ENCODE data around the gene ATG10. TPM values are rescaled to one million over a fixed set of nuclear protein-coding genes. Genes with fewer than 3 reads are reported as not detected.

Gene ATG10
- total RNA-seq, 1 experiment from 2014 or later: 7.6 TPM

DNA sequence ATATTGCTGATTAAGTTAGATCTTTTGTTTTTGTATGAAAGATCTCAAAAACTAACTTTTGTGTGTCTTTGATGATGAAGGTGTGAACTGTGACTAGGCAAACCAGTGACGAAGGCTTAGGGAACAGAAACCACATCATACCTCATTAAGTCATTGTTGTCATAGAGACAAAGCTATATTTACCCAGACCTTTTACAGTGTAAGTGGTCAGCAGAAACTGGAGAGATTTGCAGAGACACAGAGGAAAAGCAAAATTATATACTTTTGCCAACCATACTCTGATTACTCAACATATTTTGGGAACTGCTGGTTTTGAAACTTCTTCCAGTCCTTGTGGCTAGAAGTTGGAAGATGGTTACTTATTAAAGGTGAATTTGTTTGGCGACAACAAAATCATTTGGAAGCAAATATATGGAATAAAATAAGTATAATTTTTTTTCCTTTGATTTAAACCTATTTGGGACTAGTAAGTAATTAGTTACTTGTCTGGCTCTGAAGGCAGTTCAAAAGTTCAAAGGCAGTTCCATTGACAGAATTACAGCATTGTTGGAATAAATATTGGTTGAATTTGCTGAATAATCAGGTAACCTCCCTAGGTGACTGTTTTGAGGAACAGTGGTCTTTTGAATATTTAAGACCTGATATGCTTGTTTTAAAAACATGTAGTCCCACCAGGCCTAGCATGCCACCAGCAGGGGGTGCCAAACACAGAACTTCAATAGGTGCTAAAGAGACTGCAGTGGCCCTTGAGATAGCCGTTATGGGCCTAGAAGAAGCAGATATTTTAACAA, 202.5 kb downstream of the ATG10 start:
- H3K27ac ChIP-seq (ENCODE audit: insufficient read length, low read depth, low read length): no peak overlapping the region

More for the DNA sequence above, 202.5 kb downstream of the ATG10 start:
- Mint-ChIP-seq H3K4me1 (peaks cover 2 to 3% of the 10 kb centered on the region in 2 experiments; a peak in 3 of 4 replicates), H3K27me3 (ENCODE audit: low read depth) (no peaks in the 10 kb centered on the region), H3K4me3 (no peak overlapping the region), H3K36me3 (ENCODE audit: insufficient read depth in 1 of 3, low read depth in 3 of 3) (peaks cover 0 to 4% (median 0%) of the 10 kb centered on the region in 3 experiments; a peak in 1 of 7 replicates), H3K9me3 (no peaks in the 10 kb centered on the region), H3K27ac (no peak overlapping the region)
- Histone ChIP-seq H3K23me2 (ENCODE audit: insufficient read length, low read depth, low read length, poor library complexity, severe bottlenecking) (no peaks in the 10 kb centered on the region), H3K27me3 (ENCODE audit: insufficient read depth, low read length) (no peaks in the 10 kb centered on the region), H2BK120ac (ENCODE audit: low read depth, low read length, poor library complexity, severe bottlenecking) (no peak overlapping the region), H3K9me3 (ENCODE audit: control insufficient read depth, low read depth, low read length) (no peaks in the 10 kb centered on the region), H4K8ac (replicated peaks; ENCODE audit: insufficient read length, low read depth, low read length) (no peak overlapping the region), H3K23ac (ENCODE audit: insufficient read length, low read depth, low read length) (no peak overlapping the region), H3K9ac (ENCODE audit: extremely low read depth, insufficient read length, low read length) (no peak overlapping the region), H3K4me2 (ENCODE audit: insufficient read depth, insufficient read length, low read length) (no peak overlapping the region), H4K20me1 (ENCODE audit: control insufficient read depth, insufficient read depth, insufficient read length) (no peaks in the 10 kb centered on the region), H3K14ac (ENCODE audit: insufficient read depth, low read length) (no peak overlapping the region), H4K91ac (ENCODE audit: insufficient read length, low read depth, low read length) (no peak overlapping the region), H3K79me2 (ENCODE audit: insufficient read depth, low read length) (no peaks in the 10 kb centered on the region), H4K5ac (ENCODE audit: insufficient read length, low read depth, low read length) (no peak overlapping the region), H2AK5ac (ENCODE audit: insufficient read length, low read length) (no peak overlapping the region), H3K4me1 (ENCODE audit: insufficient read depth, low read length) (no peaks in the 10 kb centered on the region), H2BK5ac (ENCODE audit: insufficient read length, low read length) (no peak overlapping the region), H3T11ph (ENCODE audit: low read length) (no peak overlapping the region), H2AFZ (ENCODE audit: low read length) (no peak overlapping the region), H2BK12ac (ENCODE audit: insufficient read length, low read depth, low read length) (no peak overlapping the region), H3K79me1 (ENCODE audit: insufficient read depth, low read depth, low read length, poor library complexity, severe bottlenecking) (no peaks in the 10 kb centered on the region), H3K4ac (ENCODE audit: low read depth, low read length) (no peak overlapping the region), H2BK20ac (ENCODE audit: low read depth, low read length, poor library complexity, severe bottlenecking) (no peak overlapping the region), H3K18ac (ENCODE audit: insufficient read length, low read depth, low read length) (no peak overlapping the region), H2BK15ac (ENCODE audit: low read depth, low read length) (no peak overlapping the region), H3K56ac (ENCODE audit: insufficient read length, low read depth, low read length) (no peak overlapping the region)
- WGBS (ENCODE audit: extremely low coverage, insufficient read length, low lambda C conversion rate): no CpG with 5 or more reads among the region's 3 CpGs
- peak; percentile 73 for DNase-seq
- peak; percentile 93 for TF ChIP-seq CTCF (conservative IDR thresholded peaks at IDR 0.05)

All from H9 (cell line).